GM19238 (cell line): ENCODE data around the gene HECTD1.
"Not testable (repeated sequence)": the region's sequence is repeated elsewhere in the genome, so short reads cannot be mapped to it uniquely, and the experiment has no call there.

Experiments used
- DNase-seq: peaks from one replicate; pipeline ENCODE4 v3.0.0; 2011; ENCODE audit warnings: low spot score; ENCODE audit not compliant: insufficient read length

Gene HECTD1

GRCh38 chr14:31194661-31195060 lies 12.9 kb downstream of the HECTD1 start:
- no peak for DNase-seq

DNA sequence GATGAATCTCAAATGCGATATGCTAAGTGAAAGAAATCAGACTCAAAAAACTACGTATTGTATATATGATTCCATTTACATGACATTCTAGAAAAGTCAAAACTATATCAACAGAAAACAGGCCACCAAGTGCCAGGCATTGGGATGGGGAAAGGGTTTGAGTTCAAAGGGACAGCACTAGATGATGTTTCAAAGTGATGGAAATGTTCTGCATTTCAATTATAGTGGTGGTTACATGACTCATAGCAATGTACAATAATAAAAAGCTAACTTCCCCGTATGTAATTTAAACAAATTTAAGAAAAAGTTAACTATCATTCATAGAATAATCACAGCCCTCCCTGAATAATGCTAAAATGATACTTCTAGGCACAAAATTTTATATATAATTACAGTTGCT lies 13.5 kb downstream of the HECTD1 start:
- no peak for DNase-seq

DNA sequence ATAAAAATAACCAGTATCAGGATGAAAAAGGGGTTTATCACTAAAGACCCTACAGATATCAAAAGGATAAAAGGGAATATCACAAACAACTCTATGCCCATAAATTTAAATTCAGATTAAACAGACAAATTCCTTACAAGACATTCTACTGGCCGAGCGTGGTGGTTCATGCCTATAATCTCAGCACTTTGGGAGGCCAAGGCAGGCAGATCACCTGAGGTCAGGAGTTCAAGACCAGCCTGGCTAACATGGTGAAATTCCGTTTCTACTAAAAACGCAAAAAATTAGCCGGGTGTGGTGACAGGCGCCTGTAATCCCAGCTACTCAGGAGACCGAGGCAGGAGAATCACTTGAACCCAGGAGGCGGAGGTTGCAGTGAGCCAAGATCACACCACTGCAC lies 15.0 kb downstream of the HECTD1 start:
- not testable (repeated sequence) for DNase-seq

DNA sequence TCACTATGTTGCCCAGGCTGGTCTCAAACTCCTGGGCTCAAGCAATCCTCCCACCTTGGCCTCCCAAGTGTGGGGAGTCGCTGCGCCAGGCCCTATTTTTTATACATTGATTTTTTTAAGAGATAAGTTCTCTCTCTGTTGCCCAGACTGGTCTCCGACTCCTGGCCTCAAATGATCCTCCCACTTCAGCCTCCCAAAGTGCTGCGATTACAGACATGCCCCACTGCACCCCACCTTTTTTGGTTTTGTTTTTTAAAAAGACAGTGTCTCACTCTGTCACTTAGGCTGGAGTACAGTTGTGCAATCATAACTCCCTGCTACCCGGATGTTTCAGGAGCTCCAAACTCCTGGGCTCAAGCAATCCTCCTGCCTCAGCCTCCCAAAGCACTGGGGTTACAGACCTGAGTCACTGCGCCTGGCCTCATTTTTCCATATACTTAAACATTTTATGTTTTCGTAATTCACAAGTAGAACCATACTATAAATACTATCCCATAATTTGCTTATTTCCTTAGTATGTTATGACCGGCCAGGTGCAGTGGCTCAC lies 16.8 kb downstream of the HECTD1 start:
- no peak for DNase-seq

GRCh38 chr14:31190219-31190603 lies 17.4 kb downstream of the HECTD1 start:
- no peak for DNase-seq

- no peak for DNase-seq
These were observed 18.0 kb downstream of the HECTD1 start for GRCh38 chr14:31189346-31190218.

DNA sequence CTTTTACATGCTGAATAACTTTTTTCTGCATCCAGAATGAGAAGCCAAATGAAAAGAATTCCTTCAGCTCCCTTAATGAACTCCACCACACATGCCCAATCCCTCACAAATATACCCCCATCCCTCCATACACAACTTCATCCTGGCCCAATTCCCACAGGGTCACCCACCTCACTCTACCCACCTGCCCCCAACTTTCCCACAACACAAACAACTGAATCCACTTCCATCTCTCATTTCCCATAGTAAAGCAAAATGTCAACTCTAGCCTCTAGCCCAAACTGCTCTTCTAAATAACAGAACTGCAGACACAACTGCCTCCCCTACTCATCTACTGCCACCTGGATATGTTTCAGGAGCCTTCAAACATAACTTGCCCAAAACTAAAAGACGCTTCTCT lies 18.8 kb downstream of the HECTD1 start:
- no peak for DNase-seq

GRCh38 chr14:31182016-31182415 lies 25.6 kb downstream of the HECTD1 start:
- DNase-seq, result not testable (repeated sequence)

GRCh38 chr14:31181271-31181670 lies 26.3 kb downstream of the HECTD1 start:
- no peak for DNase-seq

DNA sequence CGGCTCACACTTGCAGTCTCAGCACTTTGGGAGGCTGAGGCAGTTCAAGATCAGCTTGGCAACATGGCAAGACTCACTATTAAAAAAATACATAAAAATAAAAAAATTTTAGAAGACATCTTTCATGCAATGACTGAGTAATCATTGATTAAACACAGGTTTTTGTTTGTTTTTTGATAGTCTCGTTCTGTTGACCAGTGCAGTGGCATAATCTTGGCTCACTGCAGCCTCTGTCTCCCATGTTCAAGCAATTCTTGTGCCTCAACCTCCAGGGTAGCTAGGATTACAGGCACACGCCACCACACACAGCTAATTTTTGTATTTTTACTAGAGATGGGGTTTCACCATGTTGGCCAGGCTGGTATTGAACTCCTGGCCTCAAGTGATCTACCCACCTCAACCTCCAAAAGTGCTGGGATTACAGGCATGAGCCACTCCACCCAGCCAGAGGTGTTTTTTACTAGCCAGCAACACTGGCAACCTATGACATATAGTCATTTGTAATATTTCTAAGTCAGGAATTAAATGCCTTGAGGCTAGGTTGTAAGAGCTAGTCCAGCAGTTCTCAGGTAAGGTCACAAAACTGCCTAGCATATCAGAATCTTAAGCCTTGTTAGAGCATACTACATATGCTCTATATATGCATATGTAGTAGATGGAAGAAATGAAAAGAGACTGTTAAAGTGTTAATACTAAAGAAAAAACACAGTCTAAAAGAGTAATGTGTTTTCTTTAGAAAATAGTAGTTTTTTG lies 27.1 kb downstream of the HECTD1 start:
- no peak for DNase-seq

- DNase-seq, result no peak
These were observed 33.2 kb downstream of the HECTD1 start for GRCh38 chr14:31174433-31174832.

GRCh38 chr14:31173120-31173837 lies 34.3 kb downstream of the HECTD1 start:
- no peak for DNase-seq

- no peak for DNase-seq
These were observed 35.5 kb downstream of the HECTD1 start for GRCh38 chr14:31172084-31172483.

DNA sequence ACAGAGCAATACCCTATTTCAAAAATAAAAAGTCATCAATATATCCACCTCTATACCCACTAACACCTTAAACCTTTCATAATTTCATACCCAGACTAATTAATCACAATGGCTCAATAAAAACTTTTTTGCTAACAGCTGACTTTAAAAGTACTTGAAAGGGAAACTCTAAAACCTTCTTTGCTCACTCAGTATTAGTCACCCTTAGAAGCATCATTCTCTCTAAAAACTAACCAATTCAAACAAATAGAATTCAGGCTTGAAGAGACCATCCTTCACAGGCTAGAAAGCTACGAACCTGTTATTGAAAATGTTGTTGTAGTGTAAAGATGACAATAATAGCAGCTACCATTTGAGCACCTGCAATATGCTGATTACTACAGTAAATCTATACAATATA lies 37.2 kb downstream of the HECTD1 start:
- no peak for DNase-seq

DNA sequence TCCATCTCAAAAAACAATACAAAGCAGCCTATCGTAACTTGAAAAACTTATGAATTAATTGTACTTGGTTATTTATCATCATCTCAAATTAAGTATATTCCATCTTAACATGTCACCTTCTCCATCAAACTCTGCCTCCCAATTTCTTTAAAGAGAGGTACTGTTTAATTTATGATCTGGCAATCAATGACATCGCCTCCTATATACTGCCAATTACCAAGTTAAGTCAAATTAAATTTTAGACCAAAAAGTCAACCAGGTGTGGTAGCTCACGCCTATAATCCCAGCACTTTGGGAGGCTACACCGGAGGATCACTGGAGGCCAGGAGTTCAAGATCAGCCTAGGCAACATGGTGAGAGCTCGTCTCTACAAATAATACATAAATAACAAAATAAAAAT lies 37.7 kb downstream of the HECTD1 start:
- no peak for DNase-seq

DNA sequence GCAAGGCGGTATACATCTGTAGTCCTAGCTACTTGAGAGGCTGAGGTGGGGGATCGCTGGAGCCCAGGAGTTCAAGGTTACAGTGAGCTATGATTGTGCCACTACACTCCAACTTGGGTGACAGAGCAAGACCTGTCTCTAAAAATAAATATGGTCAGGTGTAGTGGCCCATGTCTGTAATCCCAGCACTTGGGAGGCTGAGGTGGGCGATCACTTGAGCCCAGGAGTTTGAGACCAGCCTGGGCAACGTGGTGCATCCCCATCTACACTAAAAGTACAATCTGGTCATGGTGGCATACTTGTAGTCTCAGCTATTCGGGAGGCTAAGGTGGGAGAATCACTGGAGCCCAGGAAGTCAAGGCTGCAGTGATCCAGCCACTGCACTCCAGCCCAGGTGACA lies 40.6 kb downstream of the HECTD1 start:
- DNase-seq, result no peak

DNA sequence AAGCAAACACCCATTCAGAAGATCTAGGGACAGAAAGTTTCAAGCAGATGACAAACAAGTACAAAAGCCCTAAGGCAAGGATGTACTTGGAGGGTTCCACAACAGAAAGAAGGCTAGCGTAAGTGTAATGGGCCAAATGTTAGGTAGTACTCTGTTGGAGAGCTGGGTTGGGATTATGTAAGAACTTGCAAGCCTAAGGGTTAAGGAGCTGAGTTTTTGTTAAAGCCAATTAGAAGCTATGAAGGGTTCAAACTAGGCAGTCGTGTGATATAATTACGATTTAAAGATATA lies 41.4 kb downstream of the HECTD1 start:
- no peak for DNase-seq

GRCh38 chr14:31164115-31164514 lies 43.5 kb downstream of the HECTD1 start:
- DNase-seq, result no peak

DNA sequence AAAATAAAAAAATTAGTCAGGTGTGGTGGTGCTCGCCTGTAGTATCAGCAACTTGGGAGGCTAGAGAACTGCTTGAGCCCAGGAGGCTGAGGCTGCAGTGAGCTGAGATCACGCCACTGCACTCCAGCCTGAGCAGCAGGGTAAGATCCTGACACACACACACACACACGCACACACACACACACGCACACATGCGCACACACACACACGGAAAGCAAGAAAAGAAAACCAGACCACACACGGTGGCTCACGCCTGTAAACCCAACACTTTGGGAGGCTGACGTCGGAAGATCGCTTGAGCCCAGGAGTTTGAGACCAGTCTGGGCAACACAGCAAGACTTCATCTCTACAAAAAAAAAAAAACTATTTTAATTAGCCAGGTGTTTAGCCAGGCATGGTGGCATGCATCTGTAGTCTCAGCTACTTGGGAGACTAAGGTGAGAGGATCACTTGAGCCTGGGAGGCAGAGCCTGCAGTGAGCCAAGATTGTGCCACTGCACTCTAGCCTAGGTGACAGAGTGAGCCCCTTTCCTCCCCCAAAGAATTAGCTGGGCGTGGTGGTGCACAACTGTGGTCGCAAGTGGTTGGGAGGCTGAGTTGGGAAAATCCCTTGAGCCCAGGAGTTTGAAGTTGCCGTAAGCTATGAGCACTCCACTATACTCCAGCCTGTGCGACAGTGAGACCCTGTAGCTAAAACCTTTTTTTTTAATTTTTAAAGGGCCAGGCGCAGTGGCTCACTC lies 44.5 kb downstream of the HECTD1 start:
- no peak for DNase-seq

DNA sequence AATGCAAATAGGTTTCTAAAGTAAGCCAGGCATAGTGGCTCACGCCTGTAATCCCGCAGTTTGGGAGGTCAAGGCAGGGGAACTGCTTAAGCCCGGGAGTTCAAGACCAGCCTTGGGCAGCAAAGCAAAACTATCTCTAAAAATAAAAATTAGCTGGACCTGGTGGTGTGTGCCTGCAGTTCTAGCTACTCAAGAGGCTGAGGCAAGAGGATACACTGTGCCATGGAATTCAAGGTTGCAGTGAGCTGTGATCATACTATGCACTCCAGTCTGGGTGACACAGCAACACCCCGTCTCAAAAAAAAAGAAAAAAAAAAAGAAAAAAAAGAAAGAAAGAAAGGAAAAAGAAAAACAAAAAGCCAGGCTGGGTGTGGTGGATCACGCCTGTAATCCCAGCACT lies 46.3 kb downstream of the HECTD1 start:
- DNase-seq, result no peak

DNA sequence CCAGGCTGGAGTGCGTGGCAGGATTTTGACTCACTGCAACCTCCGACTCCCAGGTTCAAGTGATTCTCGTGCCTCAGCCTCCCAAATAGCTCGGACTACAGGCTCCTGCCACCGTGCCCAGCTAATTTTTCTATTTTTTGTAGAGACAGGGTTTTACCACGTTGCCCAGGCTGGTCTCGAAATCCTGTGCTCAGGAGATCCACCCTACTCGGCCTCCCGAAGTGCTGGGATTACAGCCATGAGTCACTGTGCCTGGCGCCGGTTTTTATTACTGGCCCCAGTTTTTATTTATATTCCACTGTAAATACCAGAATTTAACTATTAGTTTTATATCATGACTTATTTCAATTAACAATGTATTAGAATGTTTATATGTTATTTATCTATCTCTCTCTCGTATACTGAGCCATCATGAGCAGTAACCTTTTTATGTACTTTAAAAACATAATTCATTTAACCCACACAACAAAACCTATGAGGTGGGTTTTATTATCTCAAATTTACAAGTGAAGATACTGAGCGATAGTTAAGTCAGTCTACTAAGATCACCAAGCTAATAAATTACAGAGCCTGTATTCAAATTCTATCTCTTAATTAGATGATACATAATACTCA lies 47.8 kb downstream of the HECTD1 start:
- DNase-seq, result no peak
